ENCODE data around the gene LAMTOR5. TPM values are rescaled to one million over a fixed set of nuclear protein-coding genes. Genes with fewer than 3 reads are reported as not detected.
"Not testable (repeated sequence)": the region's sequence is repeated elsewhere in the genome, so short reads cannot be mapped to it uniquely, and the experiment has no call there.

LAMTOR5 gene
- total and polyA plus RNA-seq, 2 experiments from 2014 or later: 67.1 to 307 TPM

DNA sequence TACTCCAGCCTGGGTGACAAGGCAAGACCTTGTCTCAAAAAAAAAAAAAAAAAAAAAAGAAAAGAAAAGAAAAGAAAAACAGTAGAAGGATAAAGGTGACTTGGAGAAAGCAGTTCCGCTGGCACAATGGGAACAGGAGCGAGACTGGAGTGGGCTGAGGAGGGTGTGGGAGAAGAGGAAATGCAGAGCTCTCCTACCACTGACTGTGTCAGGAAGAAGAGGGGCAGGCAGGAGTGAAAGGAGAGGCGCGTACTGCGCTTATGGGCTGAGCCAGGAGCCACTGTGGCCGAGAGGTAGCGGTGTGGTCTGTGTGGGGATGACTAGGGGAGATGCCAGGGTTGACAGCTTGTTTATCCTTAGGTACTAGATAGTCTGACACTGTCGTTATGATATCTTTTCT is 37.1 kb upstream of the LAMTOR5 start:
- H3K4me1 ChIP-seq (ENCODE audit: insufficient read depth): peaks cover 11% of the 10 kb centered on the region
- no peaks in the 10 kb centered on the region for H3K36me3 ChIP-seq (ENCODE audit: low read depth)
- DNase-seq: no peak
- no peaks in the 10 kb centered on the region for H4K20me1 ChIP-seq (ENCODE audit: insufficient read depth)
- H3K27me3 ChIP-seq (replicated peaks; ENCODE audit: insufficient read depth): peaks cover 32% of the 10 kb centered on the region; the same call in 1 of the 2 replicates
- no peak overlapping the region for H3K27ac ChIP-seq
- H3K9me3 ChIP-seq (ENCODE audit: low read depth): no peaks in the 10 kb centered on the region
- 0 out of 2 replicates have a peak, but pooled peaks cover 5% of the 10 kb centered on the region for H3F3A ChIP-seq (ENCODE audit: insufficient read depth)
- H3K4me3 ChIP-seq: no peak overlapping the region
- no peak overlapping the region for H3K4me2 ChIP-seq (ENCODE audit: unreplicated experiment)
- in situ Hi-C loops (cut with MboI): no loop called here
- H3K79me2 ChIP-seq (ENCODE audit: insufficient read depth): no peaks in the 10 kb centered on the region
- H3K9ac ChIP-seq: no peak overlapping the region
- H2AFZ ChIP-seq: no peak overlapping the region
- 69 to 70% methylated on average over 8 of the region's 8 CpGs for WGBS, 2 experiments (ENCODE audit: low coverage in 1 of 2, low lambda C conversion rate in 2 of 2, missing lambda C conversion rate in 2 of 2)
- no peaks in the 10 kb centered on the region for H3K9me2 ChIP-seq (ENCODE audit: insufficient read depth)
- TF ChIP-seq EZH2phosphoT487 (IDR thresholded peaks at IDR 0.05; ENCODE audit: insufficient read depth, low read depth) (no peak), EZH2 (IDR thresholded peaks at IDR 0.05; ENCODE audit: insufficient read depth, poor library complexity, severe bottlenecking) (no peak)

DNA sequence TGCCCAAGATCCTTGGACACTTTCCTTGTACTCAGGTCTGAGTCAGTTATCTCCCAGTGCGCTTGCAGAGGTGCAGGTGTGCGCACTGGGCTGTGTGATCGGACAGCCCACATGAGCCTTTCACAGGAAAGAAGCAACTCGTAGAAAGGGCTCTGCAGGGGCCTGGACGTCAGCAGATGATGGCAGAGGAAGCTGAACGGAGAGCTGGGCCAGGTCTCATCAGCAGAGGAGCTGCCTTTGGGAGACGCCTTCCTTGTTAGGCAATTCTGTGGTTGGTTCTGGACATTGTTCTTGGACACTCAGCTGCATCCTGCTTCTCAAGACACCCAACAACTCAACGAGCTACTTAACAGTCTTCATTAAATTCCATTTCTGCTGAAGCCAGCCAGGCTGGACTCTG is 36.0 kb upstream of the LAMTOR5 start:
- no peak overlapping the region for H3K9ac ChIP-seq
- H4K20me1 ChIP-seq (ENCODE audit: insufficient read depth): no peaks in the 10 kb centered on the region
- H2AFZ ChIP-seq: no peak overlapping the region
- no peak overlapping the region for H3K27ac ChIP-seq
- in situ Hi-C loops (cut with MboI): no loop called here
- H3K27me3 ChIP-seq (replicated peaks; ENCODE audit: insufficient read depth): 0 out of 2 replicates have a peak, but pooled peaks cover 22% of the 10 kb centered on the region
- H3K4me2 ChIP-seq (ENCODE audit: unreplicated experiment): no peak overlapping the region
- no peaks in the 10 kb centered on the region for H3K79me2 ChIP-seq (ENCODE audit: insufficient read depth)
- no peaks in the 10 kb centered on the region for H3K36me3 ChIP-seq (ENCODE audit: low read depth)
- DNase-seq: no peak
- no peaks in the 10 kb centered on the region for H3K9me2 ChIP-seq (ENCODE audit: insufficient read depth)
- 0 out of 2 replicates have a peak, but pooled peaks cover 5% of the 10 kb centered on the region for H3F3A ChIP-seq (ENCODE audit: insufficient read depth)
- no peak for TF ChIP-seq EZH2phosphoT487 (IDR thresholded peaks at IDR 0.05; ENCODE audit: insufficient read depth, low read depth)
- TF ChIP-seq EZH2 (IDR thresholded peaks at IDR 0.05; ENCODE audit: insufficient read depth, poor library complexity, severe bottlenecking): no peak
- no peak overlapping the region for H3K4me3 ChIP-seq
- WGBS, 2 experiments (ENCODE audit: low coverage in 1 of 2, low lambda C conversion rate in 2 of 2, missing lambda C conversion rate in 2 of 2): 60 to 64% methylated on average over 8 of the region's 8 CpGs
- H3K4me1 ChIP-seq (ENCODE audit: insufficient read depth): peaks cover 11% of the 10 kb centered on the region
- no peaks in the 10 kb centered on the region for H3K9me3 ChIP-seq (ENCODE audit: low read depth)

DNA sequence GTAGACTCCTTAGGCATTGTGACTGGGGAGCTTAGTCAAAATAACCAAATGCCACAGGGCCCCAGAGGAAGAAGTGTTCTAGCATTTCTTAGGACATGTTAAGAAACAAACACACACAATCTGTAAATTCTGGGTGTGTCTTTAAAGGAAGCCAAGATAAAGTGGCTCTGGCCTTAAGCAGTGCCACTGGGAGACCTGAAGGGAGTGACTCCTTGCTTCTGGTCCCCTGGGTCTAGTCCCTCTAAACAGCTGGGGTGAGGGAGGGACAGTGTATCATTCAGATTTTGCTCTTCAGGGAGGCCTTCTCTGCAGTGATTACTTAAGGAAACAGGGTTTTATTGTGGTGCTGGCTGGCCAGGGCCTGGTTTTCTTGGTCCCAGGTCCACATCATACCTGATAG is 34.4 kb upstream of the LAMTOR5 start:
- TF ChIP-seq EZH2phosphoT487 (IDR thresholded peaks at IDR 0.05; ENCODE audit: insufficient read depth, low read depth): no peak
- TF ChIP-seq EZH2 (IDR thresholded peaks at IDR 0.05; ENCODE audit: insufficient read depth, poor library complexity, severe bottlenecking): no peak
- H3K4me2 ChIP-seq (ENCODE audit: unreplicated experiment): no peak overlapping the region
- H3K36me3 ChIP-seq (ENCODE audit: low read depth): no peaks in the 10 kb centered on the region
- no peaks in the 10 kb centered on the region for H4K20me1 ChIP-seq (ENCODE audit: insufficient read depth)
- in situ Hi-C loops (cut with MboI): no loop called here
- no peak overlapping the region for H3K27ac ChIP-seq
- no peak overlapping the region for H2AFZ ChIP-seq
- H3K4me1 ChIP-seq (ENCODE audit: insufficient read depth): peaks cover 11% of the 10 kb centered on the region
- H3K79me2 ChIP-seq (ENCODE audit: insufficient read depth): no peaks in the 10 kb centered on the region
- H3K9me2 ChIP-seq (ENCODE audit: insufficient read depth): no peaks in the 10 kb centered on the region
- DNase-seq: no peak
- H3K9me3 ChIP-seq (ENCODE audit: low read depth): no peaks in the 10 kb centered on the region
- H3F3A ChIP-seq (ENCODE audit: insufficient read depth): 0 out of 2 replicates have a peak, but pooled peaks cover 5% of the 10 kb centered on the region
- H3K9ac ChIP-seq: no peak overlapping the region
- H3K27me3 ChIP-seq (replicated peaks; ENCODE audit: insufficient read depth): 0 out of 2 replicates have a peak, but pooled peaks cover 8% of the 10 kb centered on the region
- no peak overlapping the region for H3K4me3 ChIP-seq

DNA sequence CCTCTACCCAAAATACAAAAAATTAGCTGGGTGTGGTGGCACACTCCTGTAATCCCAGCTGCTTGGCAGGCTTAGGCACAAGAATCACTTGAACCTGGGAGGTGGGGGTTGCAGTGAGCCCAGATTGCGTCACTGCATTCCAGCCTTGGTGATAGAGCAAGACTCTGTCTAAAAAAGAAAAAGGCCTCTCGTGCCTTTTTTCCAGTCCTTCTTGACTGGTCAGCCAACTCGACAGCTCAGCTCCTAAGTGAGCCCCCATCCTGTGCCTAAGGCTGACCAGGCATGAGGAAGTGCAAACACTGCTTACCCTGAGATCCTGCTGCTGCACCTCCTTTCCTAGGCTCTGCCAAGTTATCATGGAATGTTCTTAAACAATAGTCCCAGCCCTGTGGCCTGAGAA is 33.4 kb upstream of the LAMTOR5 start:
- H3K9me3 ChIP-seq (ENCODE audit: low read depth): no peaks in the 10 kb centered on the region
- H3K4me2 ChIP-seq (ENCODE audit: unreplicated experiment): no peak overlapping the region
- in situ Hi-C loops (cut with MboI): no loop called here
- 0 out of 2 replicates have a peak overlapping the region, but pooled peaks have one; percentile 45 for H2AFZ ChIP-seq
- 0 out of 2 replicates have a peak overlapping the region, but pooled peaks have one; percentile 5 for H3K27ac ChIP-seq
- no peak overlapping the region for H3K4me3 ChIP-seq
- no peaks in the 10 kb centered on the region for H3K27me3 ChIP-seq (replicated peaks; ENCODE audit: insufficient read depth)
- 0 out of 2 replicates have a peak, but pooled peaks cover 5% of the 10 kb centered on the region for H3F3A ChIP-seq (ENCODE audit: insufficient read depth)
- no peaks in the 10 kb centered on the region for H3K79me2 ChIP-seq (ENCODE audit: insufficient read depth)
- no peak for TF ChIP-seq EZH2 (IDR thresholded peaks at IDR 0.05; ENCODE audit: insufficient read depth, poor library complexity, severe bottlenecking)
- TF ChIP-seq EZH2phosphoT487 (IDR thresholded peaks at IDR 0.05; ENCODE audit: insufficient read depth, low read depth): no peak
- H4K20me1 ChIP-seq (ENCODE audit: insufficient read depth): no peaks in the 10 kb centered on the region
- DNase-seq: peak; percentile 72
- WGBS, 2 experiments (ENCODE audit: low coverage in 1 of 2, low lambda C conversion rate in 2 of 2, missing lambda C conversion rate in 2 of 2): 44 to 46% methylated on average over 3 of the region's 3 CpGs
- H3K36me3 ChIP-seq (ENCODE audit: low read depth): no peaks in the 10 kb centered on the region
- peaks cover 11% of the 10 kb centered on the region for H3K4me1 ChIP-seq (ENCODE audit: insufficient read depth)
- H3K9me2 ChIP-seq (ENCODE audit: insufficient read depth): no peaks in the 10 kb centered on the region
- no peak overlapping the region for H3K9ac ChIP-seq

DNA sequence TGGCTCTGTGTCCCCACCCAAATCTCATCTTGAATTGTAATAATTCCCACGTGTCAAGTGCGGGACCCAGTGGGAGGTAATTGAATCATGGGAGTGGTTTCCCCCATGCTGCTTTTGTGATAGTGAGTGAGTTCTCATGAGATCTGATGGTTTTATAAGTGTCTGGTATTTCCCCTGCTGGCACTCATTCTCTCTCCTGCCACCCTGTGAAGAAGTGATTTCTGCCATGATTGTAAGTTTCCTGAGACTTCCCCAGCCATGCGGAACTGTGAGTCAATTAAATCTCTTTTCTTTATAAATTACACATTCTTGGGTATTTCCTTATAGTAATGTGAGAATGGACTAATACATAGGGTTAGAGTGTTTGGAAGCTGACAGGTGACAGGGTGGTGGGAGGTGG is 32.4 kb upstream of the LAMTOR5 start:
- H3K79me2 ChIP-seq (ENCODE audit: insufficient read depth); H2AFZ ChIP-seq; H3K27me3 ChIP-seq (replicated peaks; ENCODE audit: insufficient read depth); H3K9ac ChIP-seq; H3K4me3 ChIP-seq; H3K9me3 ChIP-seq (ENCODE audit: low read depth); H3F3A ChIP-seq (ENCODE audit: insufficient read depth); H3K4me2 ChIP-seq (ENCODE audit: unreplicated experiment); H3K9me2 ChIP-seq (ENCODE audit: insufficient read depth); H3K36me3 ChIP-seq (ENCODE audit: low read depth); H4K20me1 ChIP-seq (ENCODE audit: insufficient read depth); DNase-seq; in situ Hi-C loops (cut with MboI); H3K27ac ChIP-seq: not testable (repeated sequence)
- WGBS, 2 experiments (ENCODE audit: low coverage in 1 of 2, low lambda C conversion rate in 2 of 2, missing lambda C conversion rate in 2 of 2): 94 to 96% methylated on average over 3 of the region's 3 CpGs
- peaks cover 11% of the 10 kb centered on the region for H3K4me1 ChIP-seq (ENCODE audit: insufficient read depth)

Data from GM23248 (cell line).